Activated CD8-positive, alpha-beta memory T cell treated with anti-CD3 and anti-CD28 coated beads, Interleukin-2, amount 50 U/mL, for 48 hours (primary cell): ENCODE measurements around the gene GNB1L.

Source experiments
- DNase-seq: peaks from one replicate; pipeline ENCODE4 v3.0.0-alpha.2; 2020

GNB1L gene

GRCh38 chr22:19807161-19807913 is 47.3 kb downstream of the GNB1L start:
- no peak for DNase-seq

GRCh38 chr22:19806213-19807160 is 48.2 kb downstream of the GNB1L start:
- no peak for DNase-seq

- DNase-seq = no peak
Measured at GRCh38 chr22:19805821-19806212, 48.9 kb downstream of the GNB1L start.

GRCh38 chr22:19803736-19804267 is 50.9 kb downstream of the GNB1L start:
- DNase-seq = no peak

GRCh38 chr22:19802894-19803735 is 51.6 kb downstream of the GNB1L start:
- no peak for DNase-seq

GRCh38 chr22:19802001-19802893 is 52.4 kb downstream of the GNB1L start:
- no peak for DNase-seq

- no peak for DNase-seq
Measured at GRCh38 chr22:19801340-19802000, 53.2 kb downstream of the GNB1L start.

GRCh38 chr22:19800761-19801244 is 53.9 kb downstream of the GNB1L start:
- DNase-seq = no peak

GRCh38 chr22:19800306-19800705 is 54.4 kb downstream of the GNB1L start:
- DNase-seq = no peak

- no peak for DNase-seq
Measured at GRCh38 chr22:19799322-19800190, 55.1 kb downstream of the GNB1L start.

GRCh38 chr22:19798891-19799293 is 55.8 kb downstream of the GNB1L start:
- DNase-seq = no peak

GRCh38 chr22:19798003-19798665 is 56.5 kb downstream of the GNB1L start:
- no peak for DNase-seq

GRCh38 chr22:19797086-19798002 is 57.3 kb downstream of the GNB1L start:
- DNase-seq = no peak

GRCh38 chr22:19796160-19796559 is 58.5 kb downstream of the GNB1L start:
- no peak for DNase-seq

- DNase-seq = no peak
Measured at GRCh38 chr22:19795617-19796008, 59.1 kb downstream of the GNB1L start.

GRCh38 chr22:19793661-19794310 is 60.9 kb downstream of the GNB1L start:
- no peak for DNase-seq

- DNase-seq = no peak
Measured at GRCh38 chr22:19793161-19793560, 61.5 kb downstream of the GNB1L start.
